H1 (cell line): ENCODE results near the gene CDH12. TPM values are rescaled to one million over a fixed set of nuclear protein-coding genes. Genes with fewer than 3 reads are reported as not detected.

Source experiments
- ATF2 ChIP-seq: IDR thresholded peaks from 2 replicates; pipeline ENCODE4 v1.6.1; 2012; ENCODE audit warnings: low read length, inconsistent platforms
- CREB1 ChIP-seq: IDR thresholded peaks from 2 replicates; pipeline ENCODE4 v1.6.1; 2012; ENCODE audit warnings: inconsistent platforms
- FOSL1 ChIP-seq: IDR thresholded peaks from 2 replicates; pipeline ENCODE4 v1.6.1; 2011; ENCODE audit warnings: mild to moderate bottlenecking, low read depth, low read length, moderate library complexity; ENCODE audit not compliant: insufficient read depth
- JUN ChIP-seq: IDR thresholded peaks from 2 replicates; pipeline ENCODE4 v1.6.1; 2011; ENCODE audit warnings: low read depth, mild to moderate bottlenecking, improper control_type of control experiment, low read length
- MAFK ChIP-seq: IDR thresholded peaks from 2 replicates; pipeline ENCODE4 v1.6.1; 2012; ENCODE audit warnings: low read depth, mild to moderate bottlenecking, improper control_type of control experiment, low read length
- SP2 ChIP-seq: IDR thresholded peaks from 2 replicates; pipeline ENCODE4 v1.6.1; 2012; ENCODE audit warnings: mild to moderate bottlenecking, low read length, inconsistent platforms
- polyA plus RNA-seq, 7 experiments: library from polyadenylated mRNA; depleted of rRNA in 3 of 7; stranded (reverse) in 5 of 7; unstranded in 2 of 7; fragments of >200 nt in 5 of 7; fragments of 200-250 nt in 2 of 7; gene quantifications; 1 replicate in 5 of 7; 2 replicates in 1 of 7; 4 replicates in 1 of 7; pipeline versions ENCODE4 v1.2.1 to v1.2.3, GENCODE V29; 2011 to 2013; ENCODE audit warnings: missing spikeins in 2 of 7, mixed read lengths in 2 of 7
- total RNA-seq: library from RNA; stranded (reverse); fragmentation: NEBNext Ultra II Directional; extraction: Animal tissue kit (Norgen Biotek cat#: 25700); gene quantifications from 2 replicates; pipeline ENCODE4 v1.2.1, GENCODE V29; 2021

Gene CDH12
- total and polyA plus RNA-seq, 2 of the 8 experiments (the other 6 are each of a cell fraction or from before 2014, with no cell fraction given): 0.03 TPM; not detected in 1

- TF ChIP-seq ATF2 (no peak), MAFK (no peak), SP2 (no peak), JUN (no peak), CREB1 (no peak), FOSL1 (no peak)
- TF ChIP-seq, all 59 proteins: peak for 2
Measured at GRCh38 chr5:21810737-21811316, 1042.3 kb downstream of the CDH12 start (continued).
